Loucy (cell line): ENCODE measurements around the gene SPATC1L.

ENCODE experiments used
- H2AFZ ChIP-seq: fragments of 200-600 bp; sonication (generic); 2 replicates; pipeline ENCODE4 v1.6.0; 2016; ENCODE audit warnings: antibody characterized with exemption, mild to moderate bottlenecking, low read length, moderate library complexity
- H3F3A ChIP-seq: fragments of 200-600 bp; 2 replicates; pipeline ENCODE4 v1.6.0; 2016; ENCODE audit warnings: antibody characterized with exemption, low read depth, mild to moderate bottlenecking
- H3K27me3 ChIP-seq: fragments of 200-600 bp; sonication (generic); 2 replicates; pipeline ENCODE4 v1.6.1; 2014; ENCODE audit warnings: low read length, mild to moderate bottlenecking; ENCODE audit not compliant: insufficient read depth, poor library complexity, severe bottlenecking
- H3K36me3 ChIP-seq: fragments of 200-600 bp; sonication (generic); 2 replicates; pipeline ENCODE4 v1.6.1; 2016; ENCODE audit warnings: low read length; ENCODE audit not compliant: insufficient read depth
- H3K4me1 ChIP-seq: fragments of 200-600 bp; sonication (generic); 2 replicates; pipeline ENCODE4 v1.5.1; 2014; ENCODE audit warnings: low read length, mild to moderate bottlenecking; ENCODE audit not compliant: insufficient read depth, poor library complexity, severe bottlenecking
- H3K4me2 ChIP-seq: fragments of 200-600 bp; sonication (generic); 2 replicates; pipeline ENCODE4 v1.6.0; 2014; ENCODE audit warnings: antibody characterized with exemption, low read length, low read depth, mild to moderate bottlenecking; ENCODE audit not compliant: poor library complexity, severe bottlenecking
- H3K4me3 ChIP-seq: fragments of 200-600 bp; sonication (generic); 2 replicates; pipeline ENCODE4 v1.5.1; 2014; ENCODE audit warnings: low read length, mild to moderate bottlenecking, mixed read lengths; ENCODE audit not compliant: poor library complexity, severe bottlenecking
- H3K79me2 ChIP-seq: fragments of 200-600 bp; sonication (generic); 2 replicates; pipeline ENCODE4 v1.6.1; 2014; ENCODE audit warnings: low read length; ENCODE audit not compliant: insufficient read depth
- H3K9ac ChIP-seq: fragments of 200-600 bp; sonication (generic); 2 replicates; pipeline ENCODE4 v1.6.0; 2014; ENCODE audit warnings: mild to moderate bottlenecking, low read depth, low read length, moderate library complexity; ENCODE audit not compliant: poor library complexity, severe bottlenecking
- H3K9me2 ChIP-seq: fragments of 200-600 bp; sonication (generic); replicated peaks from 2 replicates; pipeline ENCODE4 v1.6.1; 2016; ENCODE audit warnings: low read depth, low read length, mixed read lengths
- H3K9me3 ChIP-seq: fragments of 200-600 bp; sonication (generic); 2 replicates; pipeline ENCODE4 v1.6.1; 2014; ENCODE audit warnings: mild to moderate bottlenecking, antibody characterized with exemption, low read length, low read depth; ENCODE audit not compliant: insufficient read depth
- H4K20me1 ChIP-seq: fragments of 200-600 bp; sonication (generic); 2 replicates; pipeline ENCODE4 v1.6.0; 2014; ENCODE audit warnings: antibody characterized with exemption, low read length, mild to moderate bottlenecking; ENCODE audit not compliant: insufficient read depth, poor library complexity, severe bottlenecking
- CTCF ChIP-seq: fragments of 200-600 bp; sonication (generic); conservative IDR thresholded peaks from 2 replicates; pipeline ENCODE4 v1.5.1; 2014; ENCODE audit warnings: mild to moderate bottlenecking, antibody characterized with exemption, low read length
- EZH2phosphoT487 ChIP-seq: fragments of 200-600 bp; IDR thresholded peaks from 2 replicates; pipeline ENCODE4 v1.6.1; 2018; ENCODE audit warnings: antibody characterized with exemption, mild to moderate bottlenecking, moderate library complexity, borderline replicate concordance

SPATC1L gene

GRCh38 chr21:46124083-46124925, 60.0 kb downstream of the SPATC1L start:
- Histone ChIP-seq H3K79me2 (no peaks in the 10 kb centered on the region), H3K36me3 (no peaks in the 10 kb centered on the region), H3F3A (no peaks in the 10 kb centered on the region), H4K20me1 (no peaks in the 10 kb centered on the region), H3K4me3 (no peak overlapping the region), H3K9me3 (peaks cover 12% of the 10 kb centered on the region; the same call in 1 of the 2 replicates), H3K9ac (no peak overlapping the region), H3K27me3 (no peaks in the 10 kb centered on the region), H3K4me2 (no peak overlapping the region), H3K4me1 (no peaks in the 10 kb centered on the region), H3K9me2 (no peaks in the 10 kb centered on the region), H2AFZ (no peak overlapping the region)
- TF ChIP-seq CTCF (no peak), EZH2phosphoT487 (no peak)

- H3K4me1 ChIP-seq = no peaks in the 10 kb centered on the region
- no peaks in the 10 kb centered on the region for H3F3A ChIP-seq
- no peak overlapping the region for H2AFZ ChIP-seq
- no peaks in the 10 kb centered on the region for H3K36me3 ChIP-seq
- H3K9me2 ChIP-seq = no peaks in the 10 kb centered on the region
- H4K20me1 ChIP-seq = no peaks in the 10 kb centered on the region
- H3K4me3 ChIP-seq = no peak overlapping the region
- no peak overlapping the region for H3K4me2 ChIP-seq
- no peak overlapping the region for H3K9ac ChIP-seq
- H3K27me3 ChIP-seq = no peaks in the 10 kb centered on the region
- TF ChIP-seq CTCF (no peak), EZH2phosphoT487 (no peak)
- H3K9me3 ChIP-seq = peaks cover 11% of the 10 kb centered on the region; the same call in 1 of the 2 replicates
- no peaks in the 10 kb centered on the region for H3K79me2 ChIP-seq
Measured at GRCh38 chr21:46122758-46123683, 61.2 kb downstream of the SPATC1L start.

- H3K36me3 ChIP-seq = no peaks in the 10 kb centered on the region
- H3F3A ChIP-seq = no peaks in the 10 kb centered on the region
- H3K9me2 ChIP-seq = no peaks in the 10 kb centered on the region
- no peaks in the 10 kb centered on the region for H3K4me1 ChIP-seq
- H3K79me2 ChIP-seq = no peaks in the 10 kb centered on the region
- no peaks in the 10 kb centered on the region for H3K27me3 ChIP-seq
- no peak overlapping the region for H2AFZ ChIP-seq
- H3K4me2 ChIP-seq = no peak overlapping the region
- no peak overlapping the region for H3K9ac ChIP-seq
- no peak overlapping the region for H3K4me3 ChIP-seq
- H3K9me3 ChIP-seq = peaks cover 11% of the 10 kb centered on the region; the same call in 1 of the 2 replicates
- TF ChIP-seq EZH2phosphoT487 (no peak), CTCF (no peak)
- H4K20me1 ChIP-seq = no peaks in the 10 kb centered on the region
Measured at GRCh38 chr21:46122237-46122671, 62.0 kb downstream of the SPATC1L start.
